Raji (cell line): ENCODE results near the gene ARHGAP40.

Experiments
- POLR2A ChIP-seq: IDR thresholded peaks from 2 replicates; pipeline ENCODE4 v1.6.1; 2011; ENCODE audit warnings: low read depth, low read length, control low read depth; ENCODE audit not compliant: insufficient read depth

ARHGAP40 gene

GRCh38 chr20:38672504-38672903 lies 70.9 kb downstream of the ARHGAP40 start:
- no peak for TF ChIP-seq POLR2A

GRCh38 chr20:38673261-38673660 lies 71.7 kb downstream of the ARHGAP40 start:
- no peak for TF ChIP-seq POLR2A

- TF ChIP-seq POLR2A: no peak
Observed at GRCh38 chr20:38673725-38674091, 72.1 kb downstream of the ARHGAP40 start.

GRCh38 chr20:38674092-38674764 lies 72.6 kb downstream of the ARHGAP40 start:
- TF ChIP-seq POLR2A: no peak

GRCh38 chr20:38674765-38675133 lies 73.1 kb downstream of the ARHGAP40 start:
- no peak for TF ChIP-seq POLR2A

GRCh38 chr20:38676576-38676975 lies 75.0 kb downstream of the ARHGAP40 start:
- no peak for TF ChIP-seq POLR2A

GRCh38 chr20:38680500-38681306 lies 79.1 kb downstream of the ARHGAP40 start:
- no peak for TF ChIP-seq POLR2A

- TF ChIP-seq POLR2A: no peak
Observed at GRCh38 chr20:38685271-38685670, 83.7 kb downstream of the ARHGAP40 start.

GRCh38 chr20:38685853-38686473 lies 84.4 kb downstream of the ARHGAP40 start:
- TF ChIP-seq POLR2A: no peak

- no peak for TF ChIP-seq POLR2A
Observed at GRCh38 chr20:38692436-38693411, 91.1 kb downstream of the ARHGAP40 start.

GRCh38 chr20:38697306-38697705 lies 95.7 kb downstream of the ARHGAP40 start:
- TF ChIP-seq POLR2A: no peak

GRCh38 chr20:38698541-38698940 lies 96.9 kb downstream of the ARHGAP40 start:
- no peak for TF ChIP-seq POLR2A

GRCh38 chr20:38700141-38700540 lies 98.5 kb downstream of the ARHGAP40 start:
- no peak for TF ChIP-seq POLR2A
